HG03571 (cell line): ENCODE data around the gene MRPS2.

ENCODE experiments used
- ATAC-seq: cut with Tn5 transposase; IDR thresholded peaks from one replicate; pipeline ENCODE4 v1.9.1; 2021; ENCODE audit not compliant: unreplicated experiment

The MRPS2 gene

DNA sequence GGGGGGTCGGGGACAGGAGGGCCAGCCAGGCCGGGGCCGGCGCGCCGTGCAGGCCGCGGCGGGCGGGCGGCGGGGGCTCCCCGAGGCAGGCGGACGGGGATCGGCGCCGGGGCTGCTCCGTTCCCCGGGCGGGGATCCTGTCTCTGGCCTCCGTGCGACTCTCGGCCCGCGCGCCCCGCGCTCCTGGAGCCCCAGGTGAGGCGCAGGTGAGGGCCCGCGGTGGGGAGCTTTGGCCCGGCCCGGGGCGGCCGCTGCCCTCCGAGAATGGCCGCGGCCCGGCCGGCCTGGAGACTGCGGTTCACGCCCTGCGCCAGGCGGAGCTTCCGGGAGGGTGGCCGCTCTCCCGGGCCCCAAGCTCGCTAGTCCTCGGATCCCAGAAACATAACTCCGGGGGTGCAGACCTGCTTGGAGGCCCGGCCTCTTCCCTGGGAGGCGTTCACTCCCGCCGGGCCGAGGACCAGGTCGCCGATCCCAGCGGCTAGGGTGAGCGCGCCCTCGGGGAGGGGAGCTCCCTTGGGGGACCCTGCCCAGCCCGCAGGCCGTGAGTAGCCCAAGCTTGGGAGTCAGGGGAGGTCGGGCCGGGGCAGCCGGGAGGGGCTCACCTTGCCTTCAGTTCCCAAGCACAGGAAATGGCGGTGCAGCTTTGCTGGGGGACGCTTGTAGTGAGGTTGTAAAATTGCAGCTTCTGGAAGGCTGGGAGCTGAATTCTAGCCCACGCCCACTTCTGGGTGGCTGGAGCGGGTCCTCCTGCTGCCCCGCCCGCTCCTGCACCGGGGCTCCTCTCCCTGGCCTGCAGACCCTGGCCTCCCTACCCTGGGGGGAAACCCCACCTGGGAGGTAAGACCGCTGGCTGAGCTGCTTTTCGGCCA, 20.2 kb upstream of the MRPS2 start:
- ATAC-seq = no peak

DNA sequence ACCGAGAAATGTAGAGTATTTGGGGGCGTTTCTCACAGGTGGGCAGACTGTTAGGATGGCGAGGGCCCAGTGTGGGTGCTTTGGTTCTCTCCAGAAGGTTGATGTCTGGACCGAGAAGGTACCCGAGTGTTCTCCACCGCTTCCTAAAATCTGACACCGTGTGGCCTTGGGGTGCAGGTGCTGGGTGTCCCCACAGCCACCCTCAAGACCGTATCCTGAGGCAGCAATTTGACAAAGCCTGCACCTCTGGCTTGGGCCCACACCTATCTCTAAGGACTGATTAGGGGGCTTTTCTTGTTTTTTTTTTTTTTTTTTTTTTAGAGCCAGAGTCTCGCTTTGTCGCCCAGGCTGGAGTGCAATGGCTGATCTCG, 19.6 kb upstream of the MRPS2 start:
- ATAC-seq = no peak

GRCh38 chr9:135482015-135482754, 18.3 kb upstream of the MRPS2 start:
- no peak for ATAC-seq

DNA sequence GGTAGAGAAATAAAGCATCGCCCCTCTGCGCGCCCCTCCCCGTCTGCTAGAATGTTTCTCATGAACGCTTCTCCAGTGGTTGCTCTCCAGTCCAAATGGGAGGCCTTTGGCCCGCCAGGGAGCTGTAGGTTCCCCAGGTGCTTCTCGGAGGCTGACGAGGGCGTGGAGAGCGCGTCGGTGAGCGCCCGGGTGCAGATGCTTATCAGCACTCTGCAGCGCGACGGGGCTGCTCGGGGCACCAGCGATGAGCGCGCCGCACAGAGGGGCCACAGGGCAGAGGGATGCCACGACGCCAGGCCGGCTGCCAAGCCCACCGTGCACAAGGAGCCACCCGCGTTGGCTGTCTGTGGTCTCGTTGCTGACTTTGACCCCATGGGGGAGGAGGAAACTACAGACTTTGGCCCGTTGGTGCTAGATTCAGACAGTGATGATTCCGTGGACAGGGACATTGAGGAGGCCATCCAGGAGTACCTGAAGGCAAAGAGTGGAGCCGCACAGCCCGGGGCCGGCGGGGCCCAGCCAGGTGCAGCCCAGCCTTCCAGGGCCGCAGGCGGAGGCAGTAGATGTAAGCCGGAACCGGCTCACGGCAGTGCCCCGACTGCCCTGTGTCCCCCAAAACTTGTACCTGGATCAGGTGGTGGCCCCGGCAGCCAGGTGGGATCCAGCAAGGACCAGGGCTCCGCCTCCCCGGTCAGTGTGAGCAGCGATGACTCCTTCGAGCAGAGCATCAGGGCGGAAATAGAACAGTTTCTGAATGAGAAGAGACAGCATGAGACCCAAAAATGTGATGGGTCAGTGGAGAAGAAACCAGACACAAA, 15.8 kb upstream of the MRPS2 start:
- ATAC-seq = no peak

DNA sequence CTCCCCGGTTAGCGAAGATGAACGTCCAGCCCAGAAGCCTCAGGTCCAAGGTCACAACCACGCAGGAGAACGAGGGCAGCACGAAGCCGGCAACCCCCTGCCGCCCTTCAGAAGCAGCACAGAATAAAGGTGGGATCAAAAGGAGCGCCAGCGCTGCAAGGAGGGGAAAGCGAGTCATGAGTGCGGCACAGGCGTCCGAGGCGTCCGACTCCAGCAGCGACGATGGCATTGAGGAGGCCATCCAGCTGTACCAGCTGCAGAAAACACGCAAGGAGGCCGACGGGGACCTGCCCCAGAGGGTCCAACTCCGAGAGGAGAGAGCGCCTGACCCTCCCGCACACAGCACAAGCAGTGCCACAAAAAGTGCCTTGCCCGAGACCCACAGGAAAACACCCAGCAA, 15.1 kb upstream of the MRPS2 start:
- no peak for ATAC-seq

DNA sequence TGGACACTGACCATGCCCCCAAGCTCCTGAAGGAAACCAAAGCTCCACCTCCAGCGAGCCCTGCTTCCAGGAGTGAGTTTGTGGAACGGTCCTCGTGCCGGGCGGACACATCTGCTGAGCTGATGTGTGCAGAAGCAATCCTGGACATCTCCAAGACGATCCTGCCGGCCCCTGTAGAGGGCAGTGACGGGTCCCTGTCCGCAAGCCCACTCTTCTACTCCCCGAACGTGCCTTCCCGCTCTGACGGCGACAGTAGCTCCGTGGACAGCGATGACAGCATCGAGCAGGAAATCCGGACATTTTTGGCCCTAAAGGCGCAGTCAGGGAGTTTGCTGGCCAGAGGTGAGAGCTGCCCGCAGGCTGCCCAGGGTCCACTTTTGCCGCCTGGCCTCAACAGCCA, 14.7 kb upstream of the MRPS2 start:
- ATAC-seq = no peak

DNA sequence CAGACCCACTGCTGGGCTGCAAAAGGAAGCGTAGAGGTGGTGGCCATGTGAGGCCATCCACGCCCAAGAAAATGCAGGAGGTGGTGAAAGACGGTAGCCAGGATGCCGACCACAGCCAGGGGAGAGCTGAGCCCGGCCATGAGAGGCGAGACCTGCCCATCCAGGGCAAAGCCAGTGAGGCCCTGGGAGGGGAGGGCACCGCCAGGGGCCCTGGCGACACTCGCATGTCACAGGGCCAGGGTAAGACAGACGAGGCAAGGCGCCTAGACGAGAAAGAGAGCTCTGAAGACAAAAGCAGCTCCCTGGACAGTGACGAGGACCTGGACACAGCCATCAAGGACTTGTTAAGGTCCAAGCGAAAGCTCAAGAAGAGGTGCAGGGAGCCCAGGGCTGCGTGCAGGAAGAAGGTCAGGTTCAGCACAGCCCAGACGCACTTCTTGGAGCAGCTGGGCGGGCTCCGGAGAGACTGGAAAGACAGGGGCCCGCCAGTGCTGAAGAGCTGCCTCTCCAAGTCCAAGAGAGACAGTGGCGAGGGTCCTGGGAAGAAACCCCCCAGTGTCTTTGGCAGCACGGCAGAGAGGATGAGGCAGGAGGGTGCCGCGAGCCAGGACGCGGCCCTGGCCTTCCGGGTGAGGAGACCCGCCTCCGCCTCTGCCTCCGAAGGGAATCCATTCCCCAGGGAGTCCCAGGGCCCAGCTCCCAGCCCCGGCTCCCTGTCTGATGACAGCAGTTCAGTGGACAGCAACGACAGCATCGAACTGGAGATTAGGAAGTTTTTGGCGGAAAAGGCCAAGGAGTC, 14.0 kb upstream of the MRPS2 start:
- no peak for ATAC-seq

DNA sequence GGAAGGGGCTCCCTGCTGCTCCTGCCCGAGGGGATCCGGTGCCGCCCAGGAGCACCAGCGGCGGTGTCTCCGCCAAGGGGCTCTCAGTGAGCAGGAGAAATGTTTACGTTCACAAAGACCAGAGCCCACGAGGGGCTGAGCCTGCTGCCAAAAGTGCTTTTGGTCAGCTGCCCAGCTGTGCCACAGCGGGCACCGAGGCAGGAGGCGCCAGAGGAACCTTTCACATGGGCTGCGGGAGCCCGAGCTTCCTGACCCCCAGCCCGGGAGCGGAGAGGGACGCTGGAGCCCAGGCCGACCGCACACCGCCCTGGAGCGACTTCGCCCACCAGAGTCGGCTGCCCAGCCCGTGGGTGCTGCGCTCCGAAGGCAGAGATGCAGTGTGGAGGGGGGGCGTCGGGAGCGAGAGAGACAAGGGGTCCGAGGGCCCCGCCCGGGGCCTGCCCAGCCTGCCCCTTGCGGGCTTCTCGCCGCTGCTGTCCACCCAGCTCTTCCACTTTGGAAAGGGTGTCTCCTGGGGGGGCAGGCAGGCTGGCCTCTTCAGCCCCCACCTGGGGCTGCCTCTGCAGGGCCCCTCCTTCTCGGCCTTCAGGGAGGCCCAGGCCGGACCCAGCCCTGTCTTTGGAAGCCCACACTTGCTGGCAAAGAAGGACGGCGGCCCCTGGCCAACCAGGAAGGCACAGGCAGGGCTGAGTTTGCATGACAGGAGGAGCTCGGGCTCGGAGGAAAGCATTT, 13.0 kb upstream of the MRPS2 start:
- ATAC-seq = no peak

DNA sequence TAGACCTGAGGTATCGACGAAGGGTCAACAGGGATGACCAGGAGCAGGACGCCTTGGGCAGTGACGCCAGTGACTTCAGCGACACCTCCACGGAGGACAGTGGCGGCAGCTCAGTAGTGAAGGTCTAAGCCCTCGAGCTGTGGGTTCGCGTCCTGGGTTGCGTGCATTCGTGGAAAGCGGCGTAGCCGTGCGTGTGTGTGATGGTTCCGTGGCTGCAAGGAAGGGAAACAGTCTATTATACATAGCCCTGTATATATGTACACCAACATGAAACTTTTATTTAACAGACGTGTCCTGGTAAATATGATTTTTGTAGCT, 12.5 kb upstream of the MRPS2 start:
- no peak for ATAC-seq

DNA sequence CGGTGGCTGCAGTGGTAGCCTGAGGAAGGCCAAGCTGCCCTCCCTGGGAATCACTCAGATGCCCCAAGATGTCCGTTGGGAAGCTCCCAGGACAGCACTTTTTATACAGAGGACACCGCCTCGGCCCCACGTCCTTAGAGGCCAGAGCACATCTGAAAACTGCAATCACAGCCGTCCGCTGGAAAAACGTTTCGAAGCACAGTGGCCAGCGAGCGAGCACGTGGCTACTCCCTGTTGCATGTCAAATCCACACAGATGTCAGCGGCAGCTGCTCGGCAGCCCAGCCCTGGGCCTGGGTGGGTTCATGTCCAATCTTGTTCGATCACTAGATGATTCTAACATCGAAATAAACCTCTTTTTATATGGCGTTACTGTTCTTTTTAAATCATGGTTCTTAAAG, 12.0 kb upstream of the MRPS2 start:
- no peak for ATAC-seq

DNA sequence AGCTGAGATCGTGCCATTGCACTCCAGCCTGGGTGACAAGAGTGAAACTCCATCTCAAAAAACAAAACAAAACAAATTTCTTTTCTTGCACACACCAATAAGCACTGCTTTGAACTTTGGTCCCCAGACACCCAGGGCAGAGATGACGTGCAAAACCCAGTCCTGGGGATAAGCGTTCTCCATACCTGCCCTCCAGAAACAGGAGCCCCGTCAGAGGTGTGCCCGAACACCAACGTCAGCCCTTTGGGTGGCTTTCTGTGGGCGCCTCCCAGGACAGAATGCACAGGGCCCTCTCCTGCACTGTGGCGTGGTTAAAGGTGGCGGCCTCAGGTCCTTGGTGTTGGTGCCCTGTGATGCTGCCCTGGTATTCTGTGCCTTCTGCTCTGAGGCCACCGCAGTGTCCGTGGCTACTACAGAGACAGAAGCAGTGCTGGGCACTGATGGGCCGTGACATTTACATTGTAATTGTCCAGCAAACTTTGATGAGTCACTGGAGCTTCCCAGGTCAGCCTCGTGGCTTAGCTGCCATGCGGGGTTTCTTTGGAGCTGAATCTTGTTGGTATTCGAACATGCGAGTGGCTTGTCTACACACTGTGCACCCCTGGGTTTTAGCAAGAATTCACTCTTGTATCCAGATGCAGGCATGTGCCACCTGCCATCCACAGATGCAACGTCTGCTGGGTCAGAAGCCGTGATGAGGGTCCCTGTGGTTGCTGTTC, 11.1 kb upstream of the MRPS2 start:
- no peak for ATAC-seq

DNA sequence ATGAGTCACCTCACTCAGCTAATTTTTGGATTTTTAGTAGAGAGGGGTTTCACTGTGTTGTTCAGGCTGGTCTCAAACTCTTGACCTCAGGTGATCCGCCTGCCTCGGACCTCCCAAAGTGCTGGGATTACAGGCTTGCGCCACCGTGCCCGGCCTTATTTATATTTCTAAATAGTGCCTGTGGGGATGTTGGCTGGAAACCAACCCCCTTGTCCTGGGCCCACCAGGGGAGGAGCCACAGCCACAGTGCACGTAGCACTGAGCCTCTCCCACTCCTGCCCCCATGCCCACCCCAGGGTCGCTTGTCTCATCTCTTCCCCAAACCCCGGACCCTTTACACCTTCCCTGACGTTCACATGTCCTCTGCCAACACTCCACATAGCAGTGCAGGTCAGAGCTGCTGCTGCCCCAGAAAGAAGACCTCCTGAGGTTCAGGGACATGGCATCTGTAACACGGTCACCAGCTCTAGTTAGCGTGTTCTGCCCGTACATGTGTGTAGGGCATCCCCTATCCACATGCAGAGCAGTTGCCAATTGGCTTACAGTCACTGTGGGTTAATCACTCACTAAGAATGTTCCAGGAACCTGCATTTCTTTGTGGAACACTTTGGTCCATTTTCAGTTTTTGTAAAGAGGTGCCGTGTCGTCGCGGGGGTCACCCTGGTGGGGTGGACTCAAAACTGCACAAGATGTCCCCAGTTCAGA, 10.2 kb upstream of the MRPS2 start:
- no peak for ATAC-seq

- ATAC-seq = no peak
Observed at GRCh38 chr9:135490980-135491464, 9.5 kb upstream of the MRPS2 start.

DNA sequence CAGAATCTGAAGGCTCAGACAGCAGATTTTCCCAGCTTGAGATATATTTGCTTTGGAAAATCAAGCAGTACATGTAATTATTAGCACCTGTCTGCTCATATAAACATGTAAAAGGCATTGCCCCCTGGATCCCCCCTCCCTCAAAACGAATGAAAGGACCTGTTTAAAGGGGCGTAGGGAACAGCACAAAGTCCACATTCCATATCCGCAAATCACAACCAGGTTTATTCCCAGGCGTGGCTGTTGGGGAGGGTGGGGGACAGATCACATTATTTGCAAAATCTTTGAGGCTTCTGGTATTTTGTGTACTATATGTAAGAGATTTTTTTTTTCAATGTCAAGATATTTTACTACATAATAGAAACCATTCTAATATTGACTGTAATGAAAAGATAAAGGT, 8.7 kb upstream of the MRPS2 start:
- no peak for ATAC-seq

- no peak for ATAC-seq
Observed at GRCh38 chr9:135492886-135493669, 7.4 kb upstream of the MRPS2 start.

GRCh38 chr9:135494791-135495559, 5.5 kb upstream of the MRPS2 start:
- ATAC-seq = no peak

GRCh38 chr9:135498381-135499126, 1.9 kb upstream of the MRPS2 start:
- no peak for ATAC-seq
